Measurements from ENCODE around the gene VIPAS39. TPM values are rescaled to one million over a fixed set of nuclear protein-coding genes. Genes with fewer than 3 reads are reported as not detected.
A peak's percentile ranks its signal among the peaks of the same experiment; 100 is the strongest.

Gene VIPAS39
- total RNA-seq, 1 donor: 33.5 TPM

GRCh38 chr14:77485256-77485655 is 27.9 kb upstream of the VIPAS39 start:
- TF ChIP-seq, protein P1, sequence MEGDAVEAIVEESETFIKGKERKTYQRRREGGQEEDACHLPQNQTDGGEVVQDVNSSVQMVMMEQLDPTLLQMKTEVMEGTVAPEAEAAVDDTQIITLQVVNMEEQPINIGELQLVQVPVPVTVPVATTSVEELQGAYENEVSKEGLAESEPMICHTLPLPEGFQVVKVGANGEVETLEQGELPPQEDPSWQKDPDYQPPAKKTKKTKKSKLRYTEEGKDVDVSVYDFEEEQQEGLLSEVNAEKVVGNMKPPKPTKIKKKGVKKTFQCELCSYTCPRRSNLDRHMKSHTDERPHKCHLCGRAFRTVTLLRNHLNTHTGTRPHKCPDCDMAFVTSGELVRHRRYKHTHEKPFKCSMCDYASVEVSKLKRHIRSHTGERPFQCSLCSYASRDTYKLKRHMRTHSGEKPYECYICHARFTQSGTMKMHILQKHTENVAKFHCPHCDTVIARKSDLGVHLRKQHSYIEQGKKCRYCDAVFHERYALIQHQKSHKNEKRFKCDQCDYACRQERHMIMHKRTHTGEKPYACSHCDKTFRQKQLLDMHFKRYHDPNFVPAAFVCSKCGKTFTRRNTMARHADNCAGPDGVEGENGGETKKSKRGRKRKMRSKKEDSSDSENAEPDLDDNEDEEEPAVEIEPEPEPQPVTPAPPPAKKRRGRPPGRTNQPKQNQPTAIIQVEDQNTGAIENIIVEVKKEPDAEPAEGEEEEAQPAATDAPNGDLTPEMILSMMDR (IDR thresholded peaks at IDR 0.05; ENCODE audit: insufficient read depth, low read length): no peak
- H3K4me3 ChIP-seq (ENCODE audit: low read depth, low read length): no peak overlapping the region
- DNase-seq (ENCODE audit: low read depth): no peak

DNA sequence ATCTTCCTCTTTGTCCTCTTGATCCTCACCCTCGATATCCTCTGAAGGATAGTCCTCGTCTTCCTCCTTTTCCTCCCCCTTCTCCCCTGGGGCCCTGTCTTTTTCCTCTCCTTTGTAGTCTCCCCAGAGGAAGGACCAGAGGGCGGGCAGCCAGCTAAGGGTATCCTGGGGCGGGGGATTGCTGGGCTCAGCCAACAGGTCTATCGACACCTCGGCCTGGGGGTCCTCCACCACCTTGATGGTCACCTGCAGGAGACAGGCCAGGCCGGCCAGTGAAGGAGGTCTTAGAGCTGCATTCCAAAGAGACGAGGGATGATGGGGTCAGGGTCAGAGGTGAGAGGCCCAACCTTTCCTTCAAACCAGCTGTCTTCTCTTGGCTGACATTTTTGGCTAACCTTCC is 25.0 kb upstream of the VIPAS39 start:
- TF ChIP-seq, protein P1 (IDR thresholded peaks at IDR 0.05; ENCODE audit: insufficient read depth, low read length): no peak
- H3K4me3 ChIP-seq (ENCODE audit: low read depth, low read length): no peak overlapping the region
- DNase-seq (ENCODE audit: low read depth): no peak

GRCh38 chr14:77478796-77479195 is 21.4 kb upstream of the VIPAS39 start:
- TF ChIP-seq, protein P1 (IDR thresholded peaks at IDR 0.05; ENCODE audit: insufficient read depth, low read length): no peak
- no peak for DNase-seq (ENCODE audit: low read depth)
- H3K4me3 ChIP-seq (ENCODE audit: low read depth, low read length): no peak overlapping the region

- no peak overlapping the region for H3K4me3 ChIP-seq (ENCODE audit: low read depth, low read length)
- DNase-seq (ENCODE audit: low read depth): no peak
- TF ChIP-seq, protein P1 (IDR thresholded peaks at IDR 0.05; ENCODE audit: insufficient read depth, low read length): no peak
Measured at GRCh38 chr14:77478029-77478428, 20.6 kb upstream of the VIPAS39 start.

GRCh38 chr14:77475432-77476115 is 18.2 kb upstream of the VIPAS39 start:
- no peak overlapping the region for H3K4me3 ChIP-seq (ENCODE audit: low read depth, low read length)
- TF ChIP-seq, protein P1 (IDR thresholded peaks at IDR 0.05; ENCODE audit: insufficient read depth, low read length): no peak

DNA sequence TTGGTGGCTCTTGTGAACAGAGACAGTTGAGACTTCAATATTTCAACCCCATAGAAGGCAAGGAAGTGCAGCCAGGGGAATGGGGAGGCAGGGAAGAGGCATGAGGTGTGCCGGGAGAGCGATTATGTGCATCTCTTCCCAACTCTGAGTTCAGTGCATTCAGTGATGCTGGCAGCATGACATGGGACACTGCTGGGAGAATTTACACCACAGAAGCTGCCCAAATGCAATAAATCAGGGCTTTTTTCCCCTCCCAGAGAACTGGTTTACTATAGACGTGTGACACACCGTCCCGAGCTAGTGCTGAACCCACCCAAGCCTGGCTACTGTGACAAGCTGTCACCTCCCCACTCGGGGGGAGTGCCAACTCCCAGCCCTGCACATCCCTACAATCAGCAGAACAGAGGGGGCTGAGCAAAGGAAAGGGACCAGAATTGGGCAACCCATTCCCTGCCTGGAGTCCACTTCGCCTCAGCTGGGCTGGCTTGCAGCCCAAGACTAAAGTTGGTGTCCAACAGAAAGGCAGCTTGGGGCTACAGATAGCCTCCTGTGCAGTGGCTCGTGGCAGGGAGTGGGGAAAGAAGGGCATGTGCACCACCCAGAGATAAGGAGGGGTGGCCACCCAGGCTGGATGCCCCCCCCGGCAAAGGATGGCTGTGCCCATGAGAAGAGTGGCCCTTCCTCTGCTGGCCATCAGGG is 17.2 kb upstream of the VIPAS39 start:
- no peak overlapping the region for H3K4me3 ChIP-seq (ENCODE audit: low read depth, low read length)
- peak; percentile 24 for DNase-seq (ENCODE audit: low read depth)
- TF ChIP-seq, protein P1 (IDR thresholded peaks at IDR 0.05; ENCODE audit: insufficient read depth, low read length): no peak

More at GRCh38 chr14:77475432-77476115, 18.2 kb upstream of the VIPAS39 start:
- no peak for DNase-seq (ENCODE audit: low read depth)

Measured in fibroblast of the aortic adventitia (primary cell).